ENCODE data around the gene TMEM107. TPM values are rescaled to one million over a fixed set of nuclear protein-coding genes. Genes with fewer than 3 reads are reported as not detected.
A peak's percentile ranks its signal among the peaks of the same experiment; 100 is the strongest.

Gene TMEM107
- total RNA-seq, 1 experiment from 2014 or later: 30.1 TPM

DNA sequence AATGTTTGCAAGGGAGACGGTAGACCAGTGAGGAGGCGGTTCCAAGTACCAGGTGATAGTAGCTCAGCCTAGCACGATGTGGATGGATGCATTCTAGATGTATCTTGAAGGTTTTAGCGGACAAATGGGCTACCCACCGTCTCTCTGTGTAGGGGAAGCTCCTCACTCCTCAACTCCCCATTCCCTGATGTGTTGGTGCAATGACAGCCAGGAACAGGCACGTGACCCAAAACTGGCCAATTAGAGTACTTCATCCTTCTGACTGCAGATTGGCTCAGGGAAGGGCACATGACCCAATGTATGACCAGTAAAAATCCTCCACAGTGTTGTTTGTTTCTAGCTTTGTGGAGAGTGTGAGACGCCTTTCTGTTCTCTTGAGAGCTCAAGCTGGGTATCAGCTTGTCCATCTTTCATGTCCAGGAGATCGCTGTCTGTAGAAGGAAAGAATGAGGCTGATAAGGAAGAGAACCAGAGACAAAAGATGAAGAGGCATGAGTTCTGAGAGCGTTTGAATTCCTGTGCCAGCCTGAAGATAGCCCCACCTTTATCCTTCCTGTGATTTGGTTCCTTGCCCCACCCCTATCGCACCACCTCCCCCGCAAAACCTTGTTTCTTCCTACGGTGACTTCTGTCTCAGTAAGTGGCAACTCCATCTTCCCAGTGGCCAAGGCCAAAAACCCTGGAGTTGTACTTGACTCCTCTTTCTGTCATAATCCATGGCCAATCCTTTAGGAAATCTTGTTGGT lies 16.1 kb upstream of the TMEM107 start:
- intact Hi-C loops (cut with micrococcal nuclease): no loop called here
- ATAC-seq: peak; percentile 32
- Histone ChIP-seq H3K79me2 (ENCODE audit: insufficient read depth, low read length) (peaks cover 14% of the 10 kb centered on the region; the same call in 1 of the 2 replicates), H3K9me2 (ENCODE audit: insufficient read depth) (no peaks in the 10 kb centered on the region), H3K9ac (ENCODE audit: low read length) (peak overlapping the region; percentile 52), H3K4me2 (ENCODE audit: low read length) (peak overlapping the region; percentile 75), H2AFZ (ENCODE audit: low read depth, low read length, poor library complexity, severe bottlenecking) (peak overlapping the region; percentile 42), H4K20me1 (ENCODE audit: insufficient read depth) (no peaks in the 10 kb centered on the region), H3K4me3 (replicated peaks in 1 of 2; ENCODE audit: low read depth in 1 of 2, low read length in 2 of 2) (peak overlapping the region; percentile 34 to 48), H3K4me1 (ENCODE audit: control insufficient read depth in 1 of 2, insufficient read depth in 2 of 2, low read length in 2 of 2) (peaks cover 34 to 60% of the 10 kb centered on the region in 2 experiments), H3K9me3 (ENCODE audit: control insufficient read depth in 1 of 2, insufficient read depth in 1 of 2, low read depth in 1 of 2, low read length in 2 of 2) (no peaks in the 10 kb centered on the region), H3K27me3 (ENCODE audit: insufficient read depth, low read length) (no peaks in the 10 kb centered on the region), H3K27ac (ENCODE audit: low read depth, low read length) (peak overlapping the region; percentile 51), H3K36me3 (ENCODE audit: control insufficient read depth in 1 of 2, insufficient read depth in 2 of 2, low read length in 2 of 2) (no peaks in the 10 kb centered on the region)
- TSS peak; percentile 60 for BruUV-seq (replicated peaks)
- ChIA-PET RAD21 (ENCODE audit: low non-redundant PET in 1 of 2, low total read pairs in 2 of 2, uncharacterized antibody in 2 of 2, unreplicated experiment in 2 of 2) (no interaction called here), POLR2A (interaction anchor here (0.8 to 6.9 kb wide), 9 partner anchors 9 to 103 kb away, joined by 3 to 63 read pairs (median 4); partner anchors contain the start of genes AURKB, CTC1 and SLC25A35), CTCF (interaction anchor here (1.0 to 1.2 kb wide), 2 partner anchors 70 to 113 kb away, joined by 3 read pairs; no protein-coding TSS in a partner anchor)
- DNase-seq (ENCODE audit: low read depth, low spot score): no peak
- no peak for TF ChIP-seq CBX3 (IDR thresholded peaks at IDR 0.05; ENCODE audit: low read depth)
- TF ChIP-seq, protein P1, sequence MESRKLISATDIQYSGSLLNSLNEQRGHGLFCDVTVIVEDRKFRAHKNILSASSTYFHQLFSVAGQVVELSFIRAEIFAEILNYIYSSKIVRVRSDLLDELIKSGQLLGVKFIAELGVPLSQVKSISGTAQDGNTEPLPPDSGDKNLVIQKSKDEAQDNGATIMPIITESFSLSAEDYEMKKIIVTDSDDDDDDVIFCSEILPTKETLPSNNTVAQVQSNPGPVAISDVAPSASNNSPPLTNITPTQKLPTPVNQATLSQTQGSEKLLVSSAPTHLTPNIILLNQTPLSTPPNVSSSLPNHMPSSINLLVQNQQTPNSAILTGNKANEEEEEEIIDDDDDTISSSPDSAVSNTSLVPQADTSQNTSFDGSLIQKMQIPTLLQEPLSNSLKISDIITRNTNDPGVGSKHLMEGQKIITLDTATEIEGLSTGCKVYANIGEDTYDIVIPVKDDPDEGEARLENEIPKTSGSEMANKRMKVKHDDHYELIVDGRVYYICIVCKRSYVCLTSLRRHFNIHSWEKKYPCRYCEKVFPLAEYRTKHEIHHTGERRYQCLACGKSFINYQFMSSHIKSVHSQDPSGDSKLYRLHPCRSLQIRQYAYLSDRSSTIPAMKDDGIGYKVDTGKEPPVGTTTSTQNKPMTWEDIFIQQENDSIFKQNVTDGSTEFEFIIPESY (IDR thresholded peaks at IDR 0.05; ENCODE audit: extremely low read depth, insufficient replicate concordance, low read length): no peak
- no peak for TF ChIP-seq EZH2phosphoT487 (IDR thresholded peaks at IDR 0.05; ENCODE audit: borderline replicate concordance)
- TF ChIP-seq, protein P2, sequence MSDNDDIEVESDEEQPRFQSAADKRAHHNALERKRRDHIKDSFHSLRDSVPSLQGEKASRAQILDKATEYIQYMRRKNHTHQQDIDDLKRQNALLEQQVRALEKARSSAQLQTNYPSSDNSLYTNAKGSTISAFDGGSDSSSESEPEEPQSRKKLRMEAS (IDR thresholded peaks at IDR 0.05): peak; percentile 61
- no peak for TF ChIP-seq EZH2 (IDR thresholded peaks at IDR 0.05)
- no peak for TF ChIP-seq RAD21 (IDR thresholded peaks at IDR 0.05; ENCODE audit: low read depth)
- peak; percentile 90 for TF ChIP-seq POLR2A (IDR thresholded peaks at IDR 0.05; ENCODE audit: borderline replicate concordance, extremely low read depth, insufficient read depth, insufficient read length)
- TF ChIP-seq, protein P3, sequence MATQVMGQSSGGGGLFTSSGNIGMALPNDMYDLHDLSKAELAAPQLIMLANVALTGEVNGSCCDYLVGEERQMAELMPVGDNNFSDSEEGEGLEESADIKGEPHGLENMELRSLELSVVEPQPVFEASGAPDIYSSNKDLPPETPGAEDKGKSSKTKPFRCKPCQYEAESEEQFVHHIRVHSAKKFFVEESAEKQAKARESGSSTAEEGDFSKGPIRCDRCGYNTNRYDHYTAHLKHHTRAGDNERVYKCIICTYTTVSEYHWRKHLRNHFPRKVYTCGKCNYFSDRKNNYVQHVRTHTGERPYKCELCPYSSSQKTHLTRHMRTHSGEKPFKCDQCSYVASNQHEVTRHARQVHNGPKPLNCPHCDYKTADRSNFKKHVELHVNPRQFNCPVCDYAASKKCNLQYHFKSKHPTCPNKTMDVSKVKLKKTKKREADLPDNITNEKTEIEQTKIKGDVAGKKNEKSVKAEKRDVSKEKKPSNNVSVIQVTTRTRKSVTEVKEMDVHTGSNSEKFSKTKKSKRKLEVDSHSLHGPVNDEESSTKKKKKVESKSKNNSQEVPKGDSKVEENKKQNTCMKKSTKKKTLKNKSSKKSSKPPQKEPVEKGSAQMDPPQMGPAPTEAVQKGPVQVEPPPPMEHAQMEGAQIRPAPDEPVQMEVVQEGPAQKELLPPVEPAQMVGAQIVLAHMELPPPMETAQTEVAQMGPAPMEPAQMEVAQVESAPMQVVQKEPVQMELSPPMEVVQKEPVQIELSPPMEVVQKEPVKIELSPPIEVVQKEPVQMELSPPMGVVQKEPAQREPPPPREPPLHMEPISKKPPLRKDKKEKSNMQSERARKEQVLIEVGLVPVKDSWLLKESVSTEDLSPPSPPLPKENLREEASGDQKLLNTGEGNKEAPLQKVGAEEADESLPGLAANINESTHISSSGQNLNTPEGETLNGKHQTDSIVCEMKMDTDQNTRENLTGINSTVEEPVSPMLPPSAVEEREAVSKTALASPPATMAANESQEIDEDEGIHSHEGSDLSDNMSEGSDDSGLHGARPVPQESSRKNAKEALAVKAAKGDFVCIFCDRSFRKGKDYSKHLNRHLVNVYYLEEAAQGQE (IDR thresholded peaks at IDR 0.05; ENCODE audit: low read depth): no peak
- TF ChIP-seq FOSL1 (IDR thresholded peaks at IDR 0.05; ENCODE audit: low read depth): no peak
- no peak for TF ChIP-seq ELF1 (IDR thresholded peaks at IDR 0.05; ENCODE audit: borderline replicate concordance, low read depth)
- TF ChIP-seq YY1 (IDR thresholded peaks at IDR 0.05; ENCODE audit: extremely low read depth, insufficient replicate concordance, low read depth, low read length): no peak
- no peak for TF ChIP-seq SRF (IDR thresholded peaks at IDR 0.05; ENCODE audit: low read depth)
- TF ChIP-seq JUND (IDR thresholded peaks at IDR 0.05): no peak
- TF ChIP-seq TCF7L2 (IDR thresholded peaks at IDR 0.05; ENCODE audit: borderline replicate concordance, extremely low read depth, insufficient read depth, insufficient read length): no peak
- peak; percentile 29; the same call in 1 of the 2 replicates for TF ChIP-seq SP1 (IDR thresholded peaks at IDR 0.05; ENCODE audit: low read depth)
- TF ChIP-seq, protein P4, sequence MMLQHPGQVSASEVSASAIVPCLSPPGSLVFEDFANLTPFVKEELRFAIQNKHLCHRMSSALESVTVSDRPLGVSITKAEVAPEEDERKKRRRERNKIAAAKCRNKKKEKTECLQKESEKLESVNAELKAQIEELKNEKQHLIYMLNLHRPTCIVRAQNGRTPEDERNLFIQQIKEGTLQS (IDR thresholded peaks at IDR 0.05): no peak
- TF ChIP-seq POLR2AphosphoS5 (IDR thresholded peaks at IDR 0.05; ENCODE audit: low read depth, low read length): peak; percentile 93
- no peak for TF ChIP-seq ZNF274 (IDR thresholded peaks at IDR 0.05; ENCODE audit: low read depth, low read length)
- TF ChIP-seq CEBPB (IDR thresholded peaks at IDR 0.05; ENCODE audit: low read depth): no peak
